ENCODE data around the gene LKAAEAR1. TPM values are rescaled to one million over a fixed set of nuclear protein-coding genes. Genes with fewer than 3 reads are reported as not detected.

The LKAAEAR1 gene
- total RNA-seq, 1 donor from 2014 or later, result not detected

DNA sequence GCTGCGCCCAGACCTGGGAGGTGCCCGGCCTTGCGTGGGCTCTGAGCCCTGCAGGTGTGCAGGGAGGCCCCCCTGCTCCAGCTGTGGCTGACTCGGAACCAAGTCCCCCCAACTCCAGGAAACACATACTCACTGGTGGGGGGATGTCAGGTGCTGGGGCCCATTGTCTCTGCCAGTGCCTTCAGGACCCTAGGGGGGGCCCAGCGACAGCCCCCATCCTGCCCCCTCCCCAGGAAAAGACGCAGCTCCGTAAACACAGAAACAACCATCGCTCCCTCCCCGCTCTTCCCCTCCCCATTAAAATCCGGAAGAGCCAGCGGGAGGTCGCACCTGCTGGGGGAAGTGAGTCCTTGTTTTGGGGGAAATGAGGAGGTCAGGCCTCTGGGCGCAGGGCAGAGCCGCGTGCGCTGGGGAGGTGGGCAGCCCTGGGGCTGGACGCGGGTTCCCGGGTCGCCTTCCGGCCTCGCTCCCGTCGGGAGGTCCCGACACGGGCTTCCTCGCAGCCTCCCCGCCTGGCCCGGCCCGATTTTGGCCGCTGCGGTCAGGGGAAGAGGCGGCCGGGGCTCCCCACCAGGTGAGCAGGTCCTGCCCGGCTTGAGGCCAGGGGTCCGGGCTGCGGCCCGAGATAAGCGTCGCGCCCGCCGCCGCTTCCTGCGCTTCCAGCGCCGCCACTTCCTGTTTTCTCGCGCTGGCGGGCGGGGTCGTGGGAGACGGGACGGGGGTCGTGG is 42.0 kb downstream of the LKAAEAR1 start:
- H3K27me3 Mint-ChIP-seq (ENCODE audit: unreplicated experiment), result peaks cover 17% of the 10 kb centered on the region
- peaks cover 13% of the 10 kb centered on the region for H3K36me3 Mint-ChIP-seq (ENCODE audit: low read depth, unreplicated experiment)
- peaks cover 57% of the 10 kb centered on the region for H3K4me1 Mint-ChIP-seq (ENCODE audit: unreplicated experiment)
- peak overlapping the region; percentile 77 for H3K27ac Mint-ChIP-seq (ENCODE audit: unreplicated experiment)
- DNase-seq (ENCODE audit: low spot score), result peak; percentile 66
- no peak overlapping the region for H3K4me3 Mint-ChIP-seq (ENCODE audit: unreplicated experiment)
- TF ChIP-seq, protein P1, sequence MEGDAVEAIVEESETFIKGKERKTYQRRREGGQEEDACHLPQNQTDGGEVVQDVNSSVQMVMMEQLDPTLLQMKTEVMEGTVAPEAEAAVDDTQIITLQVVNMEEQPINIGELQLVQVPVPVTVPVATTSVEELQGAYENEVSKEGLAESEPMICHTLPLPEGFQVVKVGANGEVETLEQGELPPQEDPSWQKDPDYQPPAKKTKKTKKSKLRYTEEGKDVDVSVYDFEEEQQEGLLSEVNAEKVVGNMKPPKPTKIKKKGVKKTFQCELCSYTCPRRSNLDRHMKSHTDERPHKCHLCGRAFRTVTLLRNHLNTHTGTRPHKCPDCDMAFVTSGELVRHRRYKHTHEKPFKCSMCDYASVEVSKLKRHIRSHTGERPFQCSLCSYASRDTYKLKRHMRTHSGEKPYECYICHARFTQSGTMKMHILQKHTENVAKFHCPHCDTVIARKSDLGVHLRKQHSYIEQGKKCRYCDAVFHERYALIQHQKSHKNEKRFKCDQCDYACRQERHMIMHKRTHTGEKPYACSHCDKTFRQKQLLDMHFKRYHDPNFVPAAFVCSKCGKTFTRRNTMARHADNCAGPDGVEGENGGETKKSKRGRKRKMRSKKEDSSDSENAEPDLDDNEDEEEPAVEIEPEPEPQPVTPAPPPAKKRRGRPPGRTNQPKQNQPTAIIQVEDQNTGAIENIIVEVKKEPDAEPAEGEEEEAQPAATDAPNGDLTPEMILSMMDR (IDR thresholded peaks at IDR 0.05; ENCODE audit: unreplicated experiment), result no peak
- no peaks in the 10 kb centered on the region for H3K9me3 Mint-ChIP-seq (ENCODE audit: unreplicated experiment)

DNA sequence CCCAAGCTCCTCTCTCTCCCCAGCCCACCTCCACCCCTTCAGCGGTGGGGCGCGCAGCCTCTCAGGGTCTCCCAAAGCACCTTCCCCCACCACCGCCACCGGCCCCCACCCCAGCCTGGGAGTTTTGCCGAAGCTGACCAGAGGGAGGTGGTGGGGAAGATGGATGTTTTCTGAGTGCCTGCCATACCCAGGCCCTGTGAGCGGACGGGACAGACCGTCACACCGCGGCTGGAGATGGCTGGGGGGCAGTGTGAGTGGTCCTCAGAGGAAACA is 42.5 kb downstream of the LKAAEAR1 start:
- H3K27me3 Mint-ChIP-seq (ENCODE audit: unreplicated experiment), result peaks cover 15% of the 10 kb centered on the region
- no peak overlapping the region for H3K4me3 Mint-ChIP-seq (ENCODE audit: unreplicated experiment)
- no peak for DNase-seq (ENCODE audit: low spot score)
- peaks cover 52% of the 10 kb centered on the region for H3K4me1 Mint-ChIP-seq (ENCODE audit: unreplicated experiment)
- TF ChIP-seq, protein P1 (IDR thresholded peaks at IDR 0.05; ENCODE audit: unreplicated experiment), result no peak
- peak overlapping the region; percentile 84 for H3K27ac Mint-ChIP-seq (ENCODE audit: unreplicated experiment)
- no peaks in the 10 kb centered on the region for H3K9me3 Mint-ChIP-seq (ENCODE audit: unreplicated experiment)
- peaks cover 8% of the 10 kb centered on the region for H3K36me3 Mint-ChIP-seq (ENCODE audit: low read depth, unreplicated experiment)

DNA sequence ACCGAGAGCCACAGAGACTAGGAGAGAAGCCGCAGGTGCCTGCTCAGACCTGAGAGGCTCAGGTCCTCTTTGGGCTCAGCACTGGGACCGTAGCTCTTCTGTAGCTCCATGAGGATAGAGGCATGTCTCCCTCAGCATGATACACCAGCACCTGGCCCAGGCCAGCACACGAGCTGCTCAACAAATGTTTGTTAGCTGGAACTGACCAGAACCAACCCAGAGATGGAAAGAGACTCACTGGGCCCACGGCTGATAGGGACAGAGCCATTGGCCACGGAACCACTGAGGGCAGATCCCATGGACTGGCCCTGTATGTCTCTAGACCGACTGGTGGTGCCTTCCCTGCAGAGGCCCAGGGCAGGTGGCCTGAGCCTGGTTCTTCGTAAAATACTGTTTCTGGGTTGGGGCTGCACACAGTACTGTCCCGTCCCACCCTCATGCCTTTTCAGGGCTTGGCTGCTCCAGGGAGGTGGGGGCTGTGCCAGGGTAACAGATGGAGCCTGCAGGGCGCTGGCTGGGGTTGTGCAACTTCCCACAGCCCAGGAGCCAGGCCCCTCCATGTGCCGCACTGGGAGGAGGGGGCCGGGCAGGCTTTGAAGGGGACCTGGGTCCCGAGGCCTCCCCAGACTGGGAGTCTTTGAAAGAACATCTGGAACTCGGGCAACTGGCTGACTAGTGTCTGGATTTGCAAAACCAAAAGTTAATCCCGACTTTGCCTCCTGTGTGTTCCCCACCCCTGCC is 43.0 kb downstream of the LKAAEAR1 start:
- Mint-ChIP-seq H3K4me3 (ENCODE audit: unreplicated experiment) (peak overlapping the region; percentile 74), H3K36me3 (ENCODE audit: low read depth, unreplicated experiment) (peaks cover 3% of the 10 kb centered on the region), H3K27ac (ENCODE audit: unreplicated experiment) (peak overlapping the region; percentile 84), H3K4me1 (ENCODE audit: unreplicated experiment) (peaks cover 47% of the 10 kb centered on the region), H3K9me3 (ENCODE audit: unreplicated experiment) (no peaks in the 10 kb centered on the region), H3K27me3 (ENCODE audit: unreplicated experiment) (peaks cover 10% of the 10 kb centered on the region)
- no peak for DNase-seq (ENCODE audit: low spot score)
- TF ChIP-seq, protein P1 (IDR thresholded peaks at IDR 0.05; ENCODE audit: unreplicated experiment), result no peak

DNA sequence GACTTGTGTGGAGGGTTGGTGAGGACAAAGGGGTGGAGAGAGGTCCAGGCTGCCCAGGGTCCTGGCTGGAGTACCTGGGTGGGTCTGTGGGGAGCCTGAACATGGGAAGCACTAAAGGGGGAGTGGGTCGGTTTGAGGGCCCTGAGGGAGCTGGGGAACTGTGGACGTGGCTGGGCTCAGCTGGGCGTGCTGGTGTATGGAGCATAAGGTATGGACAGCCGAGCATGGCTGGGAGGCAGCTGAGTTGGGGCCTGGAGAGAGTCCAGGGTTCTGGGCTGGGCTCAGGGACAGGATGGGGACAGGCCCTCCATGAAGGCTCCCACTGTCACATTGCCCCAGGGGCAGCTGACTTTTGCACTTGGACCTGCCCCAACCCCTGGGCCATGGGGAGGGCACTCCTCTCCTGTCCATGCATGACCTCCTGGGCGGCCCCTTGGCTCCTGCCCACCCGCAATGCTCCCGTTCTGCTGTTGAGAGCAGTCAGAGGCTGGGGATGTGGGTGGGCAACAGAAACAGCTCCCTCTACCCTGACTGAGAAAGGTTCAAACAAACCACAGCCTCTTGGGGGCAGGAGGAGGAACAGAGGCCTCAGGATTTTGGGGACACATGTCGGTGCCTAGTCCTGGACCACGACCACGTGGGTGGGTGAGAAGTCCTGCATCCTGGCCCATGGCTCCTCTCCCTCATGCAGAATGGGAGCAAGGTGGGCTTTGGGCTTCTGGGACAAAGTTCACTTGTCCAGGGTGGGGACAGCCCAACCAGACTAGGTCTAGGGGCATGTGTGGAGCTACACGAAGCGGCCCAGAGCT is 43.8 kb downstream of the LKAAEAR1 start:
- H3K9me3 Mint-ChIP-seq (ENCODE audit: unreplicated experiment), result no peaks in the 10 kb centered on the region
- H3K4me3 Mint-ChIP-seq (ENCODE audit: unreplicated experiment), result peak overlapping the region; percentile 82
- no peaks in the 10 kb centered on the region for H3K36me3 Mint-ChIP-seq (ENCODE audit: low read depth, unreplicated experiment)
- peak overlapping the region; percentile 86 for H3K27ac Mint-ChIP-seq (ENCODE audit: unreplicated experiment)
- H3K27me3 Mint-ChIP-seq (ENCODE audit: unreplicated experiment), result peaks cover 11% of the 10 kb centered on the region
- H3K4me1 Mint-ChIP-seq (ENCODE audit: unreplicated experiment), result peaks cover 40% of the 10 kb centered on the region
- no peak for DNase-seq (ENCODE audit: low spot score)
- TF ChIP-seq, protein P1 (IDR thresholded peaks at IDR 0.05; ENCODE audit: unreplicated experiment), result no peak
